ENCODE data around the gene SLC34A1. TPM values are rescaled to one million over a fixed set of nuclear protein-coding genes. Genes with fewer than 3 reads are reported as not detected.

Gene SLC34A1
- total RNA-seq, 1 experiment from 2014 or later, result 0.19 TPM

- Mint-ChIP-seq H3K9me3 (ENCODE audit: low read depth, unreplicated experiment) (no peaks in the 10 kb centered on the region), H3K36me3 (ENCODE audit: insufficient read depth, unreplicated experiment) (peaks cover 52% of the 10 kb centered on the region), H3K27ac (ENCODE audit: unreplicated experiment) (peak overlapping the region; percentile 100), H3K27me3 (ENCODE audit: unreplicated experiment) (peaks cover 12% of the 10 kb centered on the region), H3K4me3 (ENCODE audit: low read depth, unreplicated experiment) (peak overlapping the region; percentile 93), H3K4me1 (ENCODE audit: low read depth, unreplicated experiment) (peaks cover 34% of the 10 kb centered on the region)
- CTCF ChIA-PET, result interaction anchor here (0.6 to 3.6 kb wide), 3 partner anchors 22 to 110 kb away, joined by 3 to 33 read pairs (median 4); no protein-coding TSS in a partner anchor
- no peak for DNase-seq
- BruUV-seq (replicated peaks), result no TSS peak
- no peak for TF ChIP-seq CTCF (IDR thresholded peaks at IDR 0.05; ENCODE audit: unreplicated experiment)
- intact Hi-C loops (cut with micrococcal nuclease; ENCODE audit: unreplicated experiment), result no loop called here
Measured at GRCh38 chr5:177425196-177425800, 41.1 kb downstream of the SLC34A1 start.

- no peaks in the 10 kb centered on the region for H3K9me3 Mint-ChIP-seq (ENCODE audit: low read depth, unreplicated experiment)
- H3K36me3 Mint-ChIP-seq (ENCODE audit: insufficient read depth, unreplicated experiment), result peaks cover 59% of the 10 kb centered on the region
- DNase-seq, result peak; percentile 100
- BruUV-seq (replicated peaks), result TSS peak; percentile 94
- H3K27ac Mint-ChIP-seq (ENCODE audit: unreplicated experiment), result peak overlapping the region; percentile 100
- CTCF ChIA-PET, result interaction anchor here (0.5 to 3.6 kb wide), 12 partner anchors 10 to 173 kb away, joined by 3 to 33 read pairs (median 4); no protein-coding TSS in a partner anchor
- H3K4me1 Mint-ChIP-seq (ENCODE audit: low read depth, unreplicated experiment), result peaks cover 34% of the 10 kb centered on the region
- peaks cover 12% of the 10 kb centered on the region for H3K27me3 Mint-ChIP-seq (ENCODE audit: unreplicated experiment)
- no peak for TF ChIP-seq CTCF (IDR thresholded peaks at IDR 0.05; ENCODE audit: unreplicated experiment)
- H3K4me3 Mint-ChIP-seq (ENCODE audit: low read depth, unreplicated experiment), result peak overlapping the region; percentile 93
- intact Hi-C loops (cut with micrococcal nuclease; ENCODE audit: unreplicated experiment), result no loop called here
Measured at GRCh38 chr5:177425801-177426565, 41.7 kb downstream of the SLC34A1 start.

GRCh38 chr5:177426566-177427210 lies 42.5 kb downstream of the SLC34A1 start, which contains the start of gene GRK6:
Gene GRK6, plus strand, starts transcription at chr5:177426676. Its CDS starts 170 bp downstream, at chr5:177426846.
- intact Hi-C loops (cut with micrococcal nuclease; ENCODE audit: unreplicated experiment), result no loop called here
- CTCF ChIA-PET, result interaction anchor here (0.5 to 3.6 kb wide), 12 partner anchors 10 to 173 kb away, joined by 3 to 33 read pairs (median 4); no protein-coding TSS in a partner anchor
- Mint-ChIP-seq H3K4me1 (ENCODE audit: low read depth, unreplicated experiment) (peaks cover 34% of the 10 kb centered on the region), H3K4me3 (ENCODE audit: low read depth, unreplicated experiment) (peak within 1 kb of the TSS; percentile 93), H3K27me3 (ENCODE audit: unreplicated experiment) (peaks cover 12% of the 10 kb centered on the region), H3K36me3 (ENCODE audit: insufficient read depth, unreplicated experiment) (peaks cover 63% of the 10 kb centered on the region), H3K27ac (ENCODE audit: unreplicated experiment) (peak within 1 kb of the TSS; percentile 100), H3K9me3 (ENCODE audit: low read depth, unreplicated experiment) (no peaks in the 10 kb centered on the region)
- DNase-seq, result peak; percentile 57
- no TSS peak for BruUV-seq (replicated peaks)
- no peak for TF ChIP-seq CTCF (IDR thresholded peaks at IDR 0.05; ENCODE audit: unreplicated experiment)

- intact Hi-C loops (cut with micrococcal nuclease; ENCODE audit: unreplicated experiment), result no loop called here
- H3K27ac Mint-ChIP-seq (ENCODE audit: unreplicated experiment), result peak overlapping the region; percentile 100
- CTCF ChIA-PET, result interaction anchor here (1.2 to 3.6 kb wide), 6 partner anchors 10 to 99 kb away, joined by 3 to 33 read pairs (median 6); no protein-coding TSS in a partner anchor
Measured at GRCh38 chr5:177427211-177427822, 43.1 kb downstream of the SLC34A1 start.

More at GRCh38 chr5:177427211-177427822, 43.1 kb downstream of the SLC34A1 start:
- Mint-ChIP-seq H3K4me3 (ENCODE audit: low read depth, unreplicated experiment) (peak overlapping the region; percentile 93), H3K27me3 (ENCODE audit: unreplicated experiment) (peaks cover 12% of the 10 kb centered on the region), H3K36me3 (ENCODE audit: insufficient read depth, unreplicated experiment) (peaks cover 63% of the 10 kb centered on the region), H3K9me3 (ENCODE audit: low read depth, unreplicated experiment) (no peaks in the 10 kb centered on the region), H3K4me1 (ENCODE audit: low read depth, unreplicated experiment) (peaks cover 34% of the 10 kb centered on the region)
- BruUV-seq (replicated peaks), result TSS peak; percentile 75
- DNase-seq, result no peak
- no peak for TF ChIP-seq CTCF (IDR thresholded peaks at IDR 0.05; ENCODE audit: unreplicated experiment)

Data from Calu3 (cell line).